GM12891 (cell line): Measurements from ENCODE around the gene JMJD6.

Experiments used
- POLR2A ChIP-seq: IDR thresholded peaks from 2 replicates; pipeline ENCODE4 v1.6.1; 2011; ENCODE audit warnings: low read depth, low read length, control low read depth
- SPI1 ChIP-seq: IDR thresholded peaks from 2 replicates; pipeline ENCODE4 v1.6.1; 2011; ENCODE audit warnings: low read depth, low read length, control low read depth

- TF ChIP-seq SPI1 (no peak), POLR2A (peak; percentile 51; the same call in 1 of the 2 replicates)
Measured at GRCh38 chr17:76735006-76735405, 8.6 kb upstream of the JMJD6 start.
